GM18870 (cell line): ENCODE measurements around the gene ENDOD1.
A peak's percentile ranks its signal among the peaks of the same experiment; 100 is the strongest.

Source experiments
- ATAC-seq: cut with Tn5 transposase; IDR thresholded peaks from one replicate; pipeline ENCODE4 v1.9.1; 2021; ENCODE audit warnings: moderate library complexity; ENCODE audit not compliant: unreplicated experiment

ENDOD1 gene

GRCh38 chr11:95074792-95075563 is 14.7 kb upstream of the ENDOD1 start:
- ATAC-seq = no peak

DNA sequence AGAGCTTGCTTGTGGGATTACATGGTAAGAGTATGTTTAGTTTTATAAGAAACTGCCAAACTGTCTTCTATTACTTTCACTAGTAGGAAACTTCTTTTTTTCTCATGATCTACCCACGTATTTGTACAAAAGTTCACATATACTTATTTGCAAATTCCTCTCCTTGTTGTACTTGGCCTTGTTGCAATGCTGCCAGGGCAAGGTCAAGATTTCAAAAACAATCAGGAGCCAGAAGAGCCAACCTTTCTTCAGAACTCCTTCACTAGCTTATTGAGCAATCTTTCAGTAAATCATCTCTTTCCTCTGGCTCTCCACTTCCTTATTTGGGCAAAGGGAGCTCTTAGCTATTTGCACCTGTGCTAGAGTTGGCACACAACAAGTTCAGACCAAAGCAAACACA is 13.2 kb upstream of the ENDOD1 start:
- no peak for ATAC-seq

DNA sequence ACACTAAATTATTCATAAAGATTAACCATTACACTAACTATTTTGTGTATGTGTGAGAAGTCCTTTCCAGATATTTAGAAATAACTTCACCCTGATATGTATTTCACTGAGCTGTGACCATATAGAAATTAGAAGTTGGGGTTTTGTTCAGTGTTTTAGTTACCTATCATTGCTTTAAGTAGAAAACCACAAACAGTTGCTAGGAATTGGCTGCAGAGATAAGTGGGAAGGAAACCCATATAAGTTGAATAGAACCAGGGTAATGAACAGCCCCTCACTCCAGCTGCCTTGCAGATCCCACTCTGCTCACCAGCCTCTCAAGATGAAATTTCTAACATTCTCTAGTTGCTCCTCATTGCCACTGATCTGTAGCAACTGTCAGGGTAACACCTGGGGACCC is 12.7 kb upstream of the ENDOD1 start:
- ATAC-seq = no peak

DNA sequence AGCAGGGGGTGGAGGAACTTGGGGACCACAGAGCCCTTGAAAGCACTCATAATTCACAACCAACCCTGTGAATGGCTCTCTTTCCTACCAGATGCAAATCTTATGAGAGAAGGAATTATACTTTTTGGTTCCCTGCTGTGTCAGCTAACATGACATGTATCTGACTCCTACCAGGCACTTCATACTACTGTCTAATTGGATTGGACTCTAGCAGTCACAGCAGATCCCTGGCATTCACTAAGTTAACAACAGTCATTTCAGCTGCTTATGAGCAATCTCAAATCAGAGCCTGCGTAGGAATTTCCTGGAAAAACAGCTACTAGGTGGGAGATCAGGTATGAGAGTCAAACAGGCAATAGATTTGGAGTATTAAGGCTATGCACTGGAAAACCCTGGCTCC is 11.1 kb upstream of the ENDOD1 start:
- ATAC-seq = no peak

DNA sequence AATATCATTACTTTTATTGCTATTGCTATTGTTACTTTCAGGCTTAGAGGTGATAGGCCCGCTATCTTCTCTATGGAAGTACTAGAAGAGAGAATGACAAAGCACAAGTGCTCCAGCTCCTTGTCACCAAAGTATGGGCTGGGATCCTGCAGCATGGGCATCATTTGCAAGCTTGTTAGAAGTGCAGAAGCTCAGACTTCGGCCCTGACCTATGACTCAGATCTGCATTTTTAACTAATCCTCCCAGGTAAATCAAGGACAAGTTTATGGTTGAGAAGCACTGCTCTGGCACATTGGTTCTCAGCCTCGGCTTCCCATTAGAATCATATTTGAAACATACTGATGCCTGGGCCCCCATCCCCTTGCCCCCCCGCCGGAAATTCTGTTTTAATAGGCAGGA is 8.6 kb upstream of the ENDOD1 start:
- ATAC-seq = no peak

DNA sequence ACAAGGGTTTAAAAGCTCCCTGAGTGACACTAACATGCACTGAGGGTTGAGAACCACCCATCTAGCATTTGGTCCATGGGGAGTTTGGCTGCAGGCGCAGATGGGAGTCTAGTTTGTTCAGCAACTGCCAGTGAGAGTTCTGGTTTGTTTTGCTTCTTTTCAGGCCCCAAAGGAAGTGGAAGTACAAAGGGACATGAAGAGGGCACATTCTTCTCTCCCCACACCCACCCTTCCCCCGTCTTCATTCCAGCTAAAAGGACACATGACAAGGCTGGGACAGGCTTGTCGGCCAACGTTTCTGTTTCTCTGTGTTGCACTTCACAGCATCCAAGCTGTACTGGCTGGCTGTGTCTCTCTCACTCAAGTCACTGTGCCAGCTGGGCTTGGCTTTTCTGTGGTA is 8.2 kb upstream of the ENDOD1 start:
- ATAC-seq = no peak

DNA sequence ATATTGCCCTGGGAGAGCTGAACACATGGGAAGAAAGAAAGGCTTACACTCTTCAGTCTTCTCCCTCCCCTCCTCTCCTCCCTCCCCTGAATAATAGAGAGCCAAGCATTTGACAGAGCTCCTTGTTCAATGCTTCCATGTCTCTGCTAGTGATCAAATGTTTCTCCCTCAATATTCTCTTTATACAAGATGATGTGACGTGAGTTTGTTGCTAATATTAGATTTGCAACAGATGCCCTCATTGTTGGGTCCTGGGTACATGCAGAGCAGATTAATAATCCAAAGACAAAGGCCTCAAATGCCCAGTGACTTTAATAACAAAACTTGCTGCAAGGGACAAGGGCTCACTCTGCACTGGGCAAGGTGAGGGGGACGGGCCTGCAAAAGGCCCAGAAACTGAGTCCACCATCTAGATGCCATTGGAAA is 7.1 kb upstream of the ENDOD1 start:
- ATAC-seq = no peak

- peak; percentile 48 for ATAC-seq
These were observed 5.1 kb upstream of the ENDOD1 start for GRCh38 chr11:95084509-95084908.

- ATAC-seq = no peak
These were observed 4.4 kb upstream of the ENDOD1 start for GRCh38 chr11:95085117-95085816.

DNA sequence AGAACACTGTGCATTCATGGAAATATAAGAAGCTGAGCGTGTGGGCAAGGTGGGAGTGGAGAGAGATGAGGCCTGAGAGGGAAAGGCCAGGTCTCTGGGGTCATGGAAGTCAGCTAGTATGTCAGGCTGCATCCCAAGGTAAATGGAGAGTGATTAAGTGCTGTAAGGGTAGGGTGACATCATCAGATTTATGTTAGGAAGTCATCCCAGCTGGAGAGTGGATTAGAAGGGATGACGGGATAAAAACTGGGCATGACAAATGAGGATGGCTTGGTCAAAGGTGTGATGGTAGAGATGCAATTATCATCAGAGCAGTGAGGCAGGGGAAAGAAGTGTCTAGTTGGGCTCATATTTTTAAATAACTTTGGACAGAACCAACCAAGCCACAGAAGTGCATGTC is 3.5 kb upstream of the ENDOD1 start:
- ATAC-seq = no peak

GRCh38 chr11:95086836-95087570 is 2.6 kb upstream of the ENDOD1 start:
- ATAC-seq = no peak

- peak; percentile 45 for ATAC-seq
These were observed 563 bp upstream of the ENDOD1 start for GRCh38 chr11:95088946-95089619.

GRCh38 chr11:95091663-95092180 is 2.1 kb downstream of the ENDOD1 start:
- no peak for ATAC-seq

- ATAC-seq = no peak
These were observed 3.1 kb downstream of the ENDOD1 start for GRCh38 chr11:95092549-95093324.

GRCh38 chr11:95093548-95093947 is 3.9 kb downstream of the ENDOD1 start:
- ATAC-seq = no peak

DNA sequence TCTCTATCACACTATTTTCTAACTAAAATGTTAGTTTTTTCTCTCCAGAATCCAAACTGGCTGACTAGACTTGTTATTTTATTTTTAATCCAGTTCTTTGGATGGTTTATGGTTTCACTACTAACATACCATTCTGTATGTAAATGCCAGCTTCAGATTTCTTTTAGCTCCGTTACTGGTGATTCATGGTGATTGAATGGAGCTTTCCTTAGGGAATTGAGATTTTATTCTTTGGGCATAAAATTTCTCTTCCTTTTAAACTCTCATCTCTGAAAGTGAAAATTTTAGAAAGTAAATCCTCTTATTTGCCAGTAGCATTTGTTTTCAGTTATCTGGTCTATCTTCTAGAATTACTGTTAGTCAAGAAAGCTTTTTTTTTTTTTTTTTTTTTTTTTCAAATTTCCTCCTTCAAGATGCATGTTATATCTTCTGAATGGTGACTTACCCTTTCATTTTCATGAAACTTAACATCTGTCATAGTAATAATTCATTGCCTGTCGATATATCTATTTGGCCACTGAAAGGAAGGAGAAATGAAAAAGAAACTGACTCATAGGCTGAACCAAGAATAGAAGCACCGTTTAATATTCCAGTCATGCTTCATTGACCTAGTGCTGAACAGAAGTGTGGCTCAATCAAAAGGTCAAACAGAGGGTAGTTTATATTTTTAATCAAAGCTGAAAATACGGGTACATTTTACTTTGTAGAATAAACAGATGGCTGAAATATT is 6.4 kb downstream of the ENDOD1 start:
- peak; percentile 92 for ATAC-seq

GRCh38 chr11:95097209-95097608 is 7.6 kb downstream of the ENDOD1 start:
- ATAC-seq = no peak

- ATAC-seq = no peak
These were observed 9.2 kb downstream of the ENDOD1 start for GRCh38 chr11:95098826-95099225.

GRCh38 chr11:95100191-95100648 is 10.6 kb downstream of the ENDOD1 start:
- ATAC-seq = no peak
